HL-60 (cell line): Measurements from ENCODE around the gene NBEAL2.
"Not testable (repeated sequence)": the region's sequence is repeated elsewhere in the genome, so short reads cannot be mapped to it uniquely, and the experiment has no call there.

Experiments
- CTCF ChIP-seq: IDR thresholded peaks from one replicate; pipeline ENCODE4 v1.5.1; 2011; ENCODE audit warnings: low read length, control low read depth, inconsistent platforms; ENCODE audit not compliant: insufficient read depth
- POLR2AphosphoS5 ChIP-seq: IDR thresholded peaks from 2 replicates; pipeline ENCODE4 v1.6.1; 2012; ENCODE audit warnings: low read depth

GRCh38 chr3:46964038-46964590 is 15.4 kb upstream of the NBEAL2 start:
- not testable (repeated sequence) for TF ChIP-seq CTCF, POLR2AphosphoS5
